A549 (cell line): Measurements from ENCODE around the gene ZBTB43. TPM values are rescaled to one million over a fixed set of nuclear protein-coding genes. Genes with fewer than 3 reads are reported as not detected.

Source experiments
- ATAC-seq, 2 experiments: fragments of 200-7000 bp in 1 of 2; fragments of >200 bp in 1 of 2; cut with Nextera tagmentation in 1 of 2; cut with Tn5 transposase in 1 of 2; 3 replicates each; pipeline versions ENCODE4 v1.8.0 to v1.9.1; 2018 to 2020; ENCODE audit warnings: mild to moderate bottlenecking in 1 of 2, moderate library complexity in 1 of 2
- CTCF ChIA-PET: fragments of 300-600 bp; sonication (Branson Sonifier 250); formaldehyde crosslinking; extraction: SDS; loops from one replicate; lab custom pipeline; 2021; ENCODE audit warnings: antibody characterized with exemption, inconsistent platforms; lab: Yijun Ruan, JAX
- POLR2A ChIA-PET: fragments of 350-600 bp; formaldehyde crosslinking; extraction: SDS; loops from one replicate; lab custom pipeline; 2021; ENCODE audit warnings: antibody characterized with exemption, inconsistent platforms; lab: Yijun Ruan, JAX
- DNase-seq, 2 experiments: peaks; one replicate each; pipeline versions ENCODE4 v3.0.0 to v3.0.0-alpha.2; 2011 to 2016; ENCODE audit warnings: low read depth in 1 of 2, low spot score in 1 of 2
- FAIRE-seq: peaks from 2 replicates; lab custom pipeline; 2011; peaks lifted over from hg19 to GRCh38; lab: Jason Lieb, UNC
- H3K27ac ChIP-seq, 2 experiments: fragments of >200 bp; sonication (Bioruptor Twin); formaldehyde crosslinking; 3 replicates each; pipeline ENCODE4 v1.5.1; 2016 to 2017
- H3K4me1 ChIP-seq: fragments of >200 bp; sonication (Bioruptor Twin); formaldehyde crosslinking; 3 replicates; pipeline ENCODE4 v1.6.1; 2016
- H3K4me2 ChIP-seq: fragments of >200 bp; sonication (Bioruptor Twin); formaldehyde crosslinking; 3 replicates; pipeline ENCODE4 v1.6.1; 2016
- H3K4me3 ChIP-seq: fragments of >200 bp; sonication (Bioruptor Twin); formaldehyde crosslinking; 3 replicates; pipeline ENCODE4 v1.5.1; 2016
- H3K9me3 ChIP-seq: fragments of >200 bp; sonication (Bioruptor Twin); formaldehyde crosslinking; 3 replicates; pipeline ENCODE4 v1.6.1; 2016
- BCL3 ChIP-seq: fragments of >200 bp; sonication (Bioruptor Twin); formaldehyde crosslinking; IDR thresholded peaks from 3 replicates; pipeline ENCODE4 v1.6.1; 2016
- CBX2 ChIP-seq: fragments of 200-600 bp; sonication (generic); IDR thresholded peaks from 2 replicates; pipeline ENCODE4 v1.6.1; 2016; ENCODE audit warnings: low read depth, mild to moderate bottlenecking, borderline replicate concordance
- CHD4 ChIP-seq: fragments of 200-600 bp; sonication (generic); IDR thresholded peaks from 2 replicates; pipeline ENCODE4 v1.6.1; 2016; ENCODE audit warnings: antibody characterized with exemption, mild to moderate bottlenecking, borderline replicate concordance
- E2F6 ChIP-seq: IDR thresholded peaks from 2 replicates; pipeline ENCODE4 v1.6.1; 2012; ENCODE audit warnings: low read depth, borderline replicate concordance
- EHF ChIP-seq: fragments of 250-450 bp; sonication (Bioruptor Pico); IDR thresholded peaks from 2 replicates; pipeline ENCODE4 v1.5.0; 2020; ENCODE audit warnings: mild to moderate bottlenecking
- ESRRA ChIP-seq: fragments of 150-350 bp; IDR thresholded peaks from 2 replicates; pipeline ENCODE4 v1.6.1; 2014; ENCODE audit warnings: mild to moderate bottlenecking, low read length, borderline replicate concordance
- FOSB ChIP-seq: fragments of 250-450 bp; sonication (Bioruptor Pico); IDR thresholded peaks from 2 replicates; pipeline ENCODE4 v1.5.0; 2020; ENCODE audit warnings: mild to moderate bottlenecking, moderate library complexity
- FOSL2 ChIP-seq, 2 experiments: fragments of 450-650 bp in 1 of 2; fragments of >200 bp in 1 of 2; sonication (Bioruptor Twin) in 1 of 2; formaldehyde crosslinking; IDR thresholded peaks; 2 replicates each; pipeline versions ENCODE4 v1.5.0 to v1.6.1; 2016 to 2020; ENCODE audit warnings: mild to moderate bottlenecking in 1 of 2, moderate library complexity in 1 of 2
- HMGXB4 ChIP-seq: fragments of 250-450 bp; sonication (Bioruptor Pico); IDR thresholded peaks from 2 replicates; pipeline ENCODE4 v1.5.0; 2021; ENCODE audit warnings: mild to moderate bottlenecking, moderate library complexity, borderline replicate concordance
- HOXB13 ChIP-seq: fragments of 250-450 bp; sonication (Bioruptor Pico); IDR thresholded peaks from 2 replicates; pipeline ENCODE4 v1.5.0; 2020; ENCODE audit warnings: low read depth, mild to moderate bottlenecking, moderate library complexity
- JUNB ChIP-seq: fragments of >200 bp; sonication (Bioruptor Twin); formaldehyde crosslinking; IDR thresholded peaks from 2 replicates; pipeline ENCODE4 v1.6.1; 2016
- KDM1A ChIP-seq: fragments of 200-600 bp; sonication (generic); IDR thresholded peaks from 2 replicates; pipeline ENCODE4 v1.6.1; 2016; ENCODE audit warnings: low read depth, mild to moderate bottlenecking
- MAZ ChIP-seq: fragments of 150-350 bp; IDR thresholded peaks from 2 replicates; pipeline ENCODE4 v1.6.1; 2014; ENCODE audit warnings: antibody characterized with exemption, low read depth, low read length, borderline replicate concordance
- NR3C1 ChIP-seq: fragments of >200 bp; sonication (Bioruptor Twin); formaldehyde crosslinking; IDR thresholded peaks from 3 replicates; pipeline ENCODE4 v1.6.1; 2017
- PBX3 ChIP-seq: IDR thresholded peaks from 2 replicates; pipeline ENCODE4 v1.6.1; 2012
- PHF8 ChIP-seq: fragments of 200-600 bp; sonication (generic); IDR thresholded peaks from 2 replicates; pipeline ENCODE4 v1.6.1; 2016; ENCODE audit warnings: low read depth, mild to moderate bottlenecking, antibody characterized with exemption, moderate library complexity, borderline replicate concordance
- RCOR1 ChIP-seq: fragments of 150-350 bp; IDR thresholded peaks from 2 replicates; pipeline ENCODE4 v1.6.1; 2014; ENCODE audit warnings: antibody characterized with exemption, low read length, low read depth
- SMC3 ChIP-seq: fragments of >200 bp; sonication (Bioruptor Twin); formaldehyde crosslinking; IDR thresholded peaks from 3 replicates; pipeline ENCODE4 v1.6.1; 2018; ENCODE audit warnings: inconsistent platforms
- USF2 ChIP-seq: fragments of 450-650 bp; IDR thresholded peaks from 2 replicates; pipeline ENCODE4 v1.6.1; 2014; ENCODE audit warnings: antibody characterized with exemption
- ZNF302 ChIP-seq: fragments of 250-450 bp; sonication (Bioruptor Pico); IDR thresholded peaks from 2 replicates; pipeline ENCODE4 v1.9.0; 2021; ENCODE audit warnings: inconsistent platforms, mild to moderate bottlenecking, moderate library complexity
- WGBS: methylation state at CpG from one replicate; pipeline ENCODE4 v1.1.6; 2017; ENCODE audit errors: missing lambda C conversion rate; 5-methylcytosine and 5-hydroxymethylcytosine counted together
- polyA plus RNA-seq, 4 experiments: library from polyadenylated mRNA; depleted of rRNA in 3 of 4; stranded (reverse); fragments of >200 nt; fragmentation: RNase III in 1 of 4; extraction: RNeasy Plus Mini Kit Qiagen cat#74134 plus additional on column Dnase treatment in 1 of 4; gene quantifications; 2 replicates in 3 of 4; 3 replicates in 1 of 4; pipeline ENCODE4 v1.2.3, GENCODE V29; 2011 to 2017

Gene ZBTB43
- polyA plus RNA-seq, 2 of the 4 experiments (the other 2 are of a cell fraction) = 7.7 to 11.7 TPM

GRCh38 chr9:126838055-126838811 is 33.4 kb downstream of the ZBTB43 start:
- Histone ChIP-seq H3K9me3 (no peaks in the 10 kb centered on the region), H3K4me3 (no peak overlapping the region), H3K27ac (no peak overlapping the region), H3K4me2 (no peak overlapping the region), H3K4me1 (no peaks in the 10 kb centered on the region)
- 0 out of 6 replicates have a peak, but pooled peaks of 1 of the 2 experiments have one; percentile 5 for ATAC-seq
- DNase-seq = no peak
- TF ChIP-seq CBX2 (no peak), JUNB (no peak), FOSL2 (IDR thresholded peaks at IDR 0.05) (no peak), FOSL2 (CRISPR knock-in tag; IDR thresholded peaks at IDR 0.05) (no peak), HOXB13 (CRISPR knock-in tag) (no peak), PHF8 (no peak), KDM1A (no peak), ZNF302 (CRISPR knock-in tag) (no peak), NR3C1 (no peak), E2F6 (no peak), SMC3 (no peak)
- FAIRE-seq = no peak
- CTCF ChIA-PET = interaction anchor here (1.0 to 1.4 kb wide), 3 partner anchors 13 to 133 kb away, joined by 3 read pairs; no protein-coding TSS in a partner anchor
- POLR2A ChIA-PET = no interaction called here
- 69% methylated on average over 7 of the region's 7 CpGs for WGBS

GRCh38 chr9:126838895-126839294 is 34.1 kb downstream of the ZBTB43 start:
- TF ChIP-seq FOSB = no peak
- no peak for TF ChIP-seq USF2
- TF ChIP-seq NR3C1 = no peak
- TF ChIP-seq PBX3 = no peak
- TF ChIP-seq ESRRA = no peak
- no peak for TF ChIP-seq HMGXB4 (CRISPR knock-in tag)
- no peak for TF ChIP-seq MAZ
- TF ChIP-seq BCL3 = no peak
- no peak for TF ChIP-seq CHD4
- no peak for TF ChIP-seq RCOR1
- no peak for TF ChIP-seq EHF (CRISPR knock-in tag)
- POLR2A ChIA-PET = no interaction called here
- Histone ChIP-seq H3K4me2 (no peak overlapping the region), H3K27ac (no peak overlapping the region), H3K4me1 (peaks cover 3% of the 10 kb centered on the region), H3K9me3 (no peaks in the 10 kb centered on the region), H3K4me3 (no peak overlapping the region)
- WGBS = 95% methylated on average over 12 of the region's 12 CpGs
- no peak for FAIRE-seq
- no peak for ATAC-seq
- no peak for DNase-seq
- CTCF ChIA-PET = interaction anchor here (1.0 to 1.4 kb wide), 4 partner anchors 11 to 134 kb away, joined by 3 to 4 read pairs (median 3); no protein-coding TSS in a partner anchor
